Ascending aorta (tissue), 2 donors: ENCODE data around the gene ZNF195. TPM values are rescaled to one million over a fixed set of nuclear protein-coding genes. Genes with fewer than 3 reads are reported as not detected.

Source experiments
- DNase-seq, 2 donors: peaks; one replicate each; pipeline ENCODE4 v3.0.0-alpha.2; 2019; ENCODE audit warnings: low spot score in 2 of 2
- H3K27ac ChIP-seq, 2 donors: fragments of 200-600 bp; sonication (generic); one replicate each; pipeline ENCODE4 v1.5.1; 2016 to 2017; ENCODE audit warnings: mild to moderate bottlenecking in 1 of 2
- H3K27me3 ChIP-seq: fragments of 200-600 bp; sonication (generic); one replicate; pipeline ENCODE4 v1.5.1; 2017
- H3K36me3 ChIP-seq, 2 donors: fragments of 200-600 bp; sonication (generic); one replicate each; pipeline ENCODE4 v1.5.1; 2016
- H3K4me1 ChIP-seq, 2 donors: fragments of 200-600 bp; sonication (generic); one replicate each; pipeline ENCODE4 v1.5.1; 2016 to 2017; ENCODE audit warnings: mild to moderate bottlenecking in 1 of 2
- H3K4me3 ChIP-seq, 2 donors: fragments of 200-600 bp; sonication (generic); one replicate each; pipeline ENCODE4 v1.5.1; 2016 to 2017; ENCODE audit warnings: mild to moderate bottlenecking in 1 of 2
- H3K9me3 ChIP-seq, 2 donors: fragments of 200-600 bp; sonication (generic); one replicate each; pipeline ENCODE4 v1.5.1; 2016
- CTCF ChIP-seq, 3 experiments: fragments of 200-600 bp in 2 of 3; fragments of 450-650 bp in 1 of 3; sonication (generic) in 2 of 3; IDR thresholded peaks; one replicate each; pipeline ENCODE4 v1.5.1; 2016 to 2019; ENCODE audit warnings: antibody characterized with exemption in 3 of 3, mild to moderate bottlenecking in 1 of 3, moderate library complexity in 1 of 3
- intact Hi-C: fragments of 100-400 bp; cut with DNase I; formaldehyde crosslinking; loops from one replicate; pipeline ENCODE4 v1.15.1; 2023
- total RNA-seq: library from RNA; depleted of rRNA; stranded (reverse); fragments of >200 nt; gene quantifications from one replicate; pipeline ENCODE4 v1.1.0, GENCODE V29; 2016

The ZNF195 gene
- total RNA-seq, 1 donor from 2014 or later = 1.3 TPM

GRCh38 chr11:3367221-3367620 lies 11.7 kb downstream of the ZNF195 start:
- TF ChIP-seq CTCF (IDR thresholded peaks at IDR 0.05) = no peak
- Histone ChIP-seq H3K27me3 (no peaks in the 10 kb centered on the region), H3K4me3 (no peak overlapping the region), H3K9me3 (peaks cover 6 to 32% of the 10 kb centered on the region in 2 donors), H3K27ac (no peak overlapping the region), H3K4me1 (no peaks in the 10 kb centered on the region), H3K36me3 (peaks cover 70 to 100% of the 10 kb centered on the region in 2 donors)
- intact Hi-C loops = no loop called here
- DNase-seq = no peak

- Histone ChIP-seq H3K27ac (no peak overlapping the region), H3K36me3 (peaks cover 47 to 63% of the 10 kb centered on the region in 2 donors), H3K4me3 (no peak overlapping the region), H3K4me1 (no peaks in the 10 kb centered on the region), H3K27me3 (no peaks in the 10 kb centered on the region), H3K9me3 (peaks cover 46 to 85% of the 10 kb centered on the region in 2 donors)
- DNase-seq = no peak
- intact Hi-C loops = no loop called here
- TF ChIP-seq CTCF (IDR thresholded peaks at IDR 0.05) = no peak
Measured at GRCh38 chr11:3359092-3359824, 19.7 kb downstream of the ZNF195 start.

GRCh38 chr11:3357994-3358676 lies 20.8 kb downstream of the ZNF195 start:
- intact Hi-C loops = no loop called here
- Histone ChIP-seq H3K27me3 (no peaks in the 10 kb centered on the region), H3K4me3 (no peak overlapping the region), H3K36me3 (peaks cover 39 to 51% of the 10 kb centered on the region in 2 donors), H3K9me3 (peaks cover 41 to 82% of the 10 kb centered on the region in 2 donors), H3K4me1 (no peaks in the 10 kb centered on the region), H3K27ac (no peak overlapping the region)
- DNase-seq = no peak
- TF ChIP-seq CTCF (IDR thresholded peaks at IDR 0.05) = no peak

- intact Hi-C loops = no loop called here
- no peak for TF ChIP-seq CTCF (IDR thresholded peaks at IDR 0.05)
- H3K4me3 ChIP-seq = no peak overlapping the region
- no peak overlapping the region for H3K27ac ChIP-seq
- no peaks in the 10 kb centered on the region for H3K27me3 ChIP-seq
- DNase-seq = no peak
- H3K4me1 ChIP-seq = no peaks in the 10 kb centered on the region
- H3K9me3 ChIP-seq = peaks cover 41 to 73% of the 10 kb centered on the region in 2 donors
- H3K36me3 ChIP-seq = peaks cover 33 to 43% of the 10 kb centered on the region in 2 donors
Measured at GRCh38 chr11:3357302-3357701, 21.6 kb downstream of the ZNF195 start.

- Histone ChIP-seq H3K4me3 (no peak overlapping the region), H3K9me3 (peaks cover 36 to 69% of the 10 kb centered on the region in 2 donors), H3K36me3 (peaks cover 29 to 39% of the 10 kb centered on the region in 2 donors), H3K27me3 (no peaks in the 10 kb centered on the region), H3K4me1 (no peaks in the 10 kb centered on the region), H3K27ac (no peak overlapping the region)
- DNase-seq = no peak
- no peak for TF ChIP-seq CTCF (IDR thresholded peaks at IDR 0.05)
- intact Hi-C loops = no loop called here
Measured at GRCh38 chr11:3356858-3357257, 22.1 kb downstream of the ZNF195 start.
